Peyer's patch (tissue), 4 donors: ENCODE results near the gene PEMT.
"Not testable (repeated sequence)": the region's sequence is repeated elsewhere in the genome, so short reads cannot be mapped to it uniquely, and the experiment has no call there.

Experiments used
- CTCF ChIP-seq, 6 experiments: fragments of 450-650 bp in 4 of 6; fragments of 200-600 bp in 2 of 6; sonication (generic) in 1 of 6; IDR thresholded peaks; one replicate each; pipeline ENCODE4 v1.5.1; 2017 to 2019; ENCODE audit warnings: antibody characterized with exemption in 6 of 6, mild to moderate bottlenecking in 3 of 6, moderate library complexity in 1 of 6
- POLR2A ChIP-seq, 2 donors: fragments of 450-650 bp; IDR thresholded peaks; one replicate each; pipeline ENCODE4 v1.5.1; 2017; ENCODE audit warnings: antibody characterized with exemption in 2 of 2, mild to moderate bottlenecking in 2 of 2, moderate library complexity in 2 of 2

GRCh38 chr17:17639661-17640270 is 48.3 kb upstream of the PEMT start:
- not testable (repeated sequence) for TF ChIP-seq CTCF, POLR2A (IDR thresholded peaks at IDR 0.05)
